ENCODE measurements around the gene PDS5B.

- no peak for TF ChIP-seq STAT6 (CRISPR knock-in tag; IDR thresholded peaks at IDR 0.05)
- no peak for TF ChIP-seq RAD21 (CRISPR knock-in tag; conservative IDR thresholded peaks at IDR 0.05 in 1 of 2, IDR thresholded peaks at IDR 0.05 in 1 of 2)
- TF ChIP-seq BACH1 (tag; IDR thresholded peaks at IDR 0.05), result no peak
- no peak for TF ChIP-seq ZZZ3 (IDR thresholded peaks at IDR 0.05)
- TF ChIP-seq MYNN (IDR thresholded peaks at IDR 0.05), result no peak
- TF ChIP-seq MYNN (CRISPR knock-in tag; IDR thresholded peaks at IDR 0.05), result no peak
- TF ChIP-seq CTCF (IDR thresholded peaks at IDR 0.05 in 2 of 3, conservative IDR thresholded peaks at IDR 0.05 in 1 of 3; ENCODE audit: insufficient read depth in 2 of 3, low read depth in 1 of 3, low read length in 3 of 3), result no peak
- no peak for TF ChIP-seq ZNF77 (CRISPR knock-in tag; IDR thresholded peaks at IDR 0.05)
- no peak for TF ChIP-seq MXD1 (CRISPR knock-in tag; IDR thresholded peaks at IDR 0.05; ENCODE audit: borderline replicate concordance, poor library complexity, severe bottlenecking)
- TF ChIP-seq KAT8 (IDR thresholded peaks at IDR 0.05; ENCODE audit: low read depth), result no peak
- no peak for TF ChIP-seq RAD51 (IDR thresholded peaks at IDR 0.05; ENCODE audit: borderline replicate concordance, low read depth)
- no peak for TF ChIP-seq STAT5B (CRISPR knock-in tag; IDR thresholded peaks at IDR 0.05)
These were observed 8.0 kb downstream of the PDS5B start for GRCh38 chr13:32594157-32594738.
